ENCODE measurements around the gene GPC6. TPM values are rescaled to one million over a fixed set of nuclear protein-coding genes. Genes with fewer than 3 reads are reported as not detected.

GPC6 gene
- total RNA-seq, 1 experiment from 2014 or later: not detected

DNA sequence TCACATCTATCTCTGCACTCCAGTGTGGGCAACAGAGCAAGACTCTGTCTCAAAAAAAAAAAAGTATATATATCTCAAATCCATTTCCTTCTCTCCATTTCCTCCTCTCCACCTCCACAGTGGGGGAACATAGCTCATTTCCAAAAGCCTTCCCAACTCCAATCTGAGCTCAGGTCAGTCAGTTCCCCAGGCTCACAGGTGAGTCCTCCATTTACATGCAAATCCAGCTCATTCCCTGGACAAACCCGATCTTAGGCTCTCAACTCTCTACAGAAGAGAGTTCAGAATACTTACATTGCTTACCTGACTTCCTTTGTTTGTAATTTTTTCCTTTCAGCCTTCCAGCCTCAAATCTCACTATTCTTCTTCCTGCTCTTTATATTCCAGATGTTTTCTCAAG, 518.3 kb downstream of the GPC6 start:
- no TSS peak for BruUV-seq (replicated peaks)
- Histone ChIP-seq H2AFZ (no peak overlapping the region), H3K36me3 (ENCODE audit: low read depth) (no peaks in the 10 kb centered on the region), H3K79me2 (ENCODE audit: low read depth) (no peaks in the 10 kb centered on the region), H3K4me3 (no peak overlapping the region), H4K20me1 (ENCODE audit: insufficient read depth) (no peaks in the 10 kb centered on the region), H3F3A (ENCODE audit: insufficient read depth, low read depth) (no peaks in the 10 kb centered on the region), H3K4me1 (replicated peaks; ENCODE audit: insufficient read depth) (no peaks in the 10 kb centered on the region), H3K9me3 (ENCODE audit: insufficient read depth, low read depth) (no peaks in the 10 kb centered on the region; the same call in 1 of the 2 replicates), H3K27ac (no peak overlapping the region), H3K4me2 (no peak overlapping the region), H3K9me2 (ENCODE audit: insufficient read depth) (no peaks in the 10 kb centered on the region), H3K27me3 (ENCODE audit: insufficient read depth, low read depth) (no peaks in the 10 kb centered on the region)
- intact Hi-C loops (cut with micrococcal nuclease; ENCODE audit: unreplicated experiment): no loop called here
- no peak for TF ChIP-seq EZH2 (IDR thresholded peaks at IDR 0.05; ENCODE audit: low read depth)
- no peak for TF ChIP-seq CTCF (conservative IDR thresholded peaks at IDR 0.05)
- CTCF ChIA-PET: no interaction called here
- POLR2A ChIA-PET (ENCODE audit: unreplicated experiment): no interaction called here
- DNase-seq: no peak

GRCh38 chr13:93745884-93746283, 519.3 kb downstream of the GPC6 start:
- POLR2A ChIA-PET (ENCODE audit: unreplicated experiment): no interaction called here
- H3K4me3 ChIP-seq: no peak overlapping the region
- H2AFZ ChIP-seq: no peak overlapping the region
- no peaks in the 10 kb centered on the region; the same call in 1 of the 2 replicates for H3K9me3 ChIP-seq (ENCODE audit: insufficient read depth, low read depth)
- no peak overlapping the region for H3K27ac ChIP-seq
- H3K4me1 ChIP-seq (replicated peaks; ENCODE audit: insufficient read depth): no peaks in the 10 kb centered on the region
- TF ChIP-seq CTCF (conservative IDR thresholded peaks at IDR 0.05): no peak
- no peak for TF ChIP-seq EZH2 (IDR thresholded peaks at IDR 0.05; ENCODE audit: low read depth)
- CTCF ChIA-PET: no interaction called here
- no peaks in the 10 kb centered on the region for H4K20me1 ChIP-seq (ENCODE audit: insufficient read depth)
- no peak overlapping the region for H3K4me2 ChIP-seq
- no peaks in the 10 kb centered on the region for H3K36me3 ChIP-seq (ENCODE audit: low read depth)
- H3F3A ChIP-seq (ENCODE audit: insufficient read depth, low read depth): no peaks in the 10 kb centered on the region
- no peaks in the 10 kb centered on the region for H3K79me2 ChIP-seq (ENCODE audit: low read depth)
- DNase-seq: no peak
- intact Hi-C loops (cut with micrococcal nuclease; ENCODE audit: unreplicated experiment): no loop called here
- H3K9me2 ChIP-seq (ENCODE audit: insufficient read depth): no peaks in the 10 kb centered on the region
- H3K27me3 ChIP-seq (ENCODE audit: insufficient read depth, low read depth): no peaks in the 10 kb centered on the region
- no TSS peak for BruUV-seq (replicated peaks)

GRCh38 chr13:93746589-93746988, 520.0 kb downstream of the GPC6 start:
- H3K79me2 ChIP-seq (ENCODE audit: low read depth): no peaks in the 10 kb centered on the region
- H3K27me3 ChIP-seq (ENCODE audit: insufficient read depth, low read depth): no peaks in the 10 kb centered on the region
- no peaks in the 10 kb centered on the region for H3K36me3 ChIP-seq (ENCODE audit: low read depth)
- H3F3A ChIP-seq (ENCODE audit: insufficient read depth, low read depth): no peaks in the 10 kb centered on the region
- POLR2A ChIA-PET (ENCODE audit: unreplicated experiment): no interaction called here
- DNase-seq: no peak
- no peak overlapping the region for H3K27ac ChIP-seq
- no peaks in the 10 kb centered on the region for H4K20me1 ChIP-seq (ENCODE audit: insufficient read depth)
- no peak overlapping the region for H3K4me2 ChIP-seq
- TF ChIP-seq EZH2 (IDR thresholded peaks at IDR 0.05; ENCODE audit: low read depth) (no peak), CTCF (conservative IDR thresholded peaks at IDR 0.05) (no peak)
- no TSS peak for BruUV-seq (replicated peaks)
- no peaks in the 10 kb centered on the region; the same call in 1 of the 2 replicates for H3K9me3 ChIP-seq (ENCODE audit: insufficient read depth, low read depth)
- H3K4me1 ChIP-seq (replicated peaks; ENCODE audit: insufficient read depth): no peaks in the 10 kb centered on the region
- no peaks in the 10 kb centered on the region for H3K9me2 ChIP-seq (ENCODE audit: insufficient read depth)
- no peak overlapping the region for H2AFZ ChIP-seq
- no peak overlapping the region for H3K4me3 ChIP-seq
- intact Hi-C loops (cut with micrococcal nuclease; ENCODE audit: unreplicated experiment): no loop called here
- CTCF ChIA-PET: no interaction called here
